ENCODE measurements around the gene PGA3.
"Not testable (repeated sequence)": the region's sequence is repeated elsewhere in the genome, so short reads cannot be mapped to it uniquely, and the experiment has no call there.

PGA3 gene

DNA sequence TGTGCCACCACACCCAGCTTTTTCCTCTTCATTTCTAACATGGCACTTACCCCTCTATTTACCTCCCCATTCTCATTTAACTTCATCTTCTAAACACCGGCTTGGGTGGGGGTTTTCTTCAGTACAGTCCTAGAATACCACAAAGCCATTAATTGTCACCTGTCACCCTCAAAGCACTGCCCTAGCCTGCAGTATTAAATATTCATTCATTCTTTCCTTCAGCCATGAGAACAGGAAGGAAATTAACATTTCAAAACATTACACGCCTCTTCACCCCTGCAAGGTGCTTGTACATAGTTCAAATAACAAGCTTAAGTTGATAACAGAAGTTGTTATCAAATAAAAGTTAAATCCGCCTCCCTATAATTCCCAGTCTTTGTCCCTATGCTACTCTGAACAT lies 31.4 kb upstream of the PGA3 start:
- Histone ChIP-seq H3K4me3 (ENCODE audit: insufficient read depth, low read depth, low read length) (no peak overlapping the region), H3K27ac (ENCODE audit: insufficient read depth, low read depth, low read length, poor library complexity, severe bottlenecking) (no peak overlapping the region), H3K27me3 (ENCODE audit: control insufficient read depth, insufficient read depth, low read length, poor library complexity, severe bottlenecking) (no peaks in the 10 kb centered on the region), H3K4me1 (ENCODE audit: control insufficient read depth, insufficient read depth, low read length) (no peaks in the 10 kb centered on the region), H3K36me3 (ENCODE audit: control insufficient read depth, insufficient read depth, low read length) (no peaks in the 10 kb centered on the region), H3K9me3 (ENCODE audit: control insufficient read depth, low read length) (no peaks in the 10 kb centered on the region)
- WGBS, 2 experiments: 92 to 94% methylated on average over 2 to 3 of the region's 3 CpGs

DNA sequence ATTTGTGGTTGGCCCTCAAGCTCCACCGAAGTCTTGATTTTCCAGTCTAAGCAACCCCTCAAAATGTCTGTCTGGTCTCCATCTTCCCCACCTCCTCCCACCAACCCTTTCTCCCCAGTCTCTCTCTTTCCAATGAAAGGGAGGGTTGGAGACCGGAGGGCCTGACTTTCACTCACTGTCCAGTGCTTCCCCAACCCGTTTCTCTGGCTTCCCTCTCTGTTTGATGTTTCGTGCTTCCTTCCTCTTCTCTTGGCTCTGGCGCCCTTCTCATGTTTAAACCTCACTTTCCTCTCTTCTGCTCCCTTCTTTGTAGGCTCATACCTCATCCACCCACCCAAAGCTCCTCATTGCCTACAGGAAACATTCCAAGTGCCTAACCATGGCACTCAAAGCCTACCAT lies 31.0 kb upstream of the PGA3 start:
- 86 to 89% methylated on average over 5 of the region's 5 CpGs for WGBS, 2 experiments
- Histone ChIP-seq H3K9me3 (ENCODE audit: control insufficient read depth, low read length) (no peaks in the 10 kb centered on the region), H3K36me3 (ENCODE audit: control insufficient read depth, insufficient read depth, low read length) (no peaks in the 10 kb centered on the region), H3K27me3 (ENCODE audit: control insufficient read depth, insufficient read depth, low read length, poor library complexity, severe bottlenecking) (no peaks in the 10 kb centered on the region), H3K4me1 (ENCODE audit: control insufficient read depth, insufficient read depth, low read length) (no peaks in the 10 kb centered on the region), H3K27ac (ENCODE audit: insufficient read depth, low read depth, low read length, poor library complexity, severe bottlenecking) (no peak overlapping the region), H3K4me3 (ENCODE audit: insufficient read depth, low read depth, low read length) (no peak overlapping the region)

DNA sequence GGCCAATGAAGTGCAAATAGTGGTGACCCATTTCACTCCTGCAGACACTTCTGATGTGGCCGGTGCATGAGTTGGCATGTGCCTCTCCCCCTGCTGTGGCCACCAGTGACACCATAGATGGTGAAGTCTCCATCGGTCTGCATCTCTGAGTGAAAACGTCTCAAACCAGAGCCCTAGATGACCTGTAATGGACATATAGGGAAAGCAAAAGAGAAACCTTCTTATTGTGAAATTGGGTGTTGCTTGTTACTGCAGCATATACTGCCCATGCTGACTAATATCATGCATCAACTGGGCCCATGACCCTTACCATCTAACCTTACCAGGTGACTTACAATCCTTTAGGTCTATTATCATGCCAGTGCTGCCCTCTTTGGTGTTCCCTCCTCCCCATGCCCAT lies 30.4 kb upstream of the PGA3 start:
- H3K4me3 ChIP-seq (ENCODE audit: insufficient read depth, low read depth, low read length): no peak overlapping the region
- H3K27me3 ChIP-seq (ENCODE audit: control insufficient read depth, insufficient read depth, low read length, poor library complexity, severe bottlenecking): no peaks in the 10 kb centered on the region
- 88 to 96% methylated on average over 3 of the region's 3 CpGs for WGBS, 2 experiments
- H3K9me3 ChIP-seq (ENCODE audit: control insufficient read depth, low read length): no peaks in the 10 kb centered on the region
- H3K27ac ChIP-seq (ENCODE audit: insufficient read depth, low read depth, low read length, poor library complexity, severe bottlenecking): no peak overlapping the region
- H3K36me3 ChIP-seq (ENCODE audit: control insufficient read depth, insufficient read depth, low read length): no peaks in the 10 kb centered on the region
- no peaks in the 10 kb centered on the region for H3K4me1 ChIP-seq (ENCODE audit: control insufficient read depth, insufficient read depth, low read length)

DNA sequence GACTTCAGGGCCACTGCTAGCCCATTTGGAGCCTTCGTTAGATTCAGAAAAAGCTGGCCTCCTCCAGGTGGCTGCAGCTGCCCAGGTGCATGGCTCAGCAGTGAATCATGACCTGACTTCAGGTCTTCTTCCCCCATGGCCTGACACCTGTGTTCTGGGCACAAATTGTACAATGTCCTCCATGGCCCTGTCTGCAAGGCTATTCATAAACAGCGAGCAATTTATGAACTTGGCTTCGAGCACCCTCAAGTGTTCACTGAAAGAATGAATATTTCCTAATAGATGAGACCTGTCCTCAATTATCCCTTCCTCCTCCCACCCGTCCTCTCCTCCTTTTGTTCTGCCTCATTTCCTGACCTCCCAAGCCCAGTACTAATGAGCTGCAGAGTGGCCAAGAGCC lies 29.9 kb upstream of the PGA3 start:
- H3K9me3 ChIP-seq (ENCODE audit: control insufficient read depth, low read length): no peaks in the 10 kb centered on the region
- no peak overlapping the region for H3K4me3 ChIP-seq (ENCODE audit: insufficient read depth, low read depth, low read length)
- H3K27ac ChIP-seq (ENCODE audit: insufficient read depth, low read depth, low read length, poor library complexity, severe bottlenecking): no peak overlapping the region
- H3K27me3 ChIP-seq (ENCODE audit: control insufficient read depth, insufficient read depth, low read length, poor library complexity, severe bottlenecking): no peaks in the 10 kb centered on the region
- no peaks in the 10 kb centered on the region for H3K4me1 ChIP-seq (ENCODE audit: control insufficient read depth, insufficient read depth, low read length)
- no peaks in the 10 kb centered on the region for H3K36me3 ChIP-seq (ENCODE audit: control insufficient read depth, insufficient read depth, low read length)
- WGBS, 2 experiments: 81 to 88% methylated on average over 4 of the region's 4 CpGs

DNA sequence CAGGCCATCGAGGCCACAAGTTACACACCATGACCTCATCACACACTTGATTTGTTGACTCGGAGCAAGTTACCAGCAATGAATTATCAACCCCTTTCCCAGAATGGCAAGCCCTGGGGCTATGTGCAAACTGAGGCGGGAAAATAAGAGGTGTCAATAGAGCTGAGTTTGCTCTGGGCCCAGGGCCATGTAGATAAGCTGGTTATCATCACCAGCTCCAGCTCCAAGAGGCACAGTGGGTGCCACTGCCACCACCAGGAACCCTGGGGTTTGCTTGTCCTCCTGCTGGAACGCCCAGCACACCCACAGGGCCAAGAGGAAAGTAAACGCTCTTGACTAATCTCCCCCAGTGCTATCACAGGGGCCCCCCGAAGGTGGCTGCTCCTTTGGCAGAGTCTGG lies 29.0 kb upstream of the PGA3 start:
- H3K4me3 ChIP-seq (ENCODE audit: insufficient read depth, low read depth, low read length): no peak overlapping the region
- H3K27me3 ChIP-seq (ENCODE audit: control insufficient read depth, insufficient read depth, low read length, poor library complexity, severe bottlenecking): no peaks in the 10 kb centered on the region
- H3K4me1 ChIP-seq (ENCODE audit: control insufficient read depth, insufficient read depth, low read length): no peaks in the 10 kb centered on the region
- WGBS, 2 experiments: 86 to 91% methylated on average over 6 of the region's 6 CpGs
- no peaks in the 10 kb centered on the region for H3K36me3 ChIP-seq (ENCODE audit: control insufficient read depth, insufficient read depth, low read length)
- H3K9me3 ChIP-seq (ENCODE audit: control insufficient read depth, low read length): no peaks in the 10 kb centered on the region
- no peak overlapping the region for H3K27ac ChIP-seq (ENCODE audit: insufficient read depth, low read depth, low read length, poor library complexity, severe bottlenecking)

DNA sequence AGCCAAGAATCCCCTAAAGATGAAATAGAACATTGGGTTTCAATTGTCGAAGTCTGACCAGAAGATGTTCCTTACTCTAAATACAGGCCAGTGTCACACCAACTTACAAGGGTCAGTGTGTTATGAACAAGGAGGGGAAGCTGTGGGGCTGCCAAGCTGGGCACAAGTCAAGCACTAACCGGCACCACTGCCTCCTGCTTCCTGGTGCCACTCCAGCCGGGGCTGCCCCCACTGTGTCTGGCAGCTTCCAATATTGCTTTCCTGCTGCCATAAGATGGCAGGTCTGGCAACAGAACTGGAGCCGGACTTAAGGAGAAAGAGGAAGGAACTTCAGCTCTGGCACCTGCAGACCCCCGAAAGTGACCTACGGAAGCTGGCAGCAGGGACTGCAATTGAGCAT lies 28.4 kb upstream of the PGA3 start:
- H3K9me3 ChIP-seq (ENCODE audit: control insufficient read depth, low read length): no peaks in the 10 kb centered on the region
- no peak overlapping the region for H3K4me3 ChIP-seq (ENCODE audit: insufficient read depth, low read depth, low read length)
- H3K4me1 ChIP-seq (ENCODE audit: control insufficient read depth, insufficient read depth, low read length): no peaks in the 10 kb centered on the region
- no peaks in the 10 kb centered on the region for H3K27me3 ChIP-seq (ENCODE audit: control insufficient read depth, insufficient read depth, low read length, poor library complexity, severe bottlenecking)
- H3K36me3 ChIP-seq (ENCODE audit: control insufficient read depth, insufficient read depth, low read length): no peaks in the 10 kb centered on the region
- no peak overlapping the region for H3K27ac ChIP-seq (ENCODE audit: insufficient read depth, low read depth, low read length, poor library complexity, severe bottlenecking)
- WGBS, 2 experiments: 90 to 94% methylated on average over 6 of the region's 6 CpGs

DNA sequence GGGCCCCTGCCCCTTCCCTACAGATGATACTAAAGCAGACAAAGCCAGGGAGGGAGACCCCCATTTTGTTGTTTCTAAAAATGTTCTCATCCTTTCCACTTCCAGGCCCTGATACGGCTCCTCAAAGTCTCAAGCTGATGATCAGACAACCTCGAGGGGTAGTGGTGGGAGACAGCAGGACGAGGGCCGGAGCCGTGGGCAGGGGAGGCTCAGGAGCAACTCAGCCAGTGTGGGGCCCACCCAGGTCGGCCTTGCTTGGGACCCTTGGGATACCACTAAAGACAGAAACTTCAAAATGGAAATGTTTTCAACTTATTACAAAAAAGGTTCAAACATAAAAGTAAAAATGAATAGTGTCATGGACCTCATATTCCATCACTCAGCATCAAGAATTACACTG lies 26.9 kb upstream of the PGA3 start:
- WGBS, 2 experiments: 84 to 88% methylated on average over 6 of the region's 6 CpGs
- H3K27me3 ChIP-seq (ENCODE audit: control insufficient read depth, insufficient read depth, low read length, poor library complexity, severe bottlenecking): no peaks in the 10 kb centered on the region
- no peaks in the 10 kb centered on the region for H3K9me3 ChIP-seq (ENCODE audit: control insufficient read depth, low read length)
- no peaks in the 10 kb centered on the region for H3K4me1 ChIP-seq (ENCODE audit: control insufficient read depth, insufficient read depth, low read length)
- H3K27ac ChIP-seq (ENCODE audit: insufficient read depth, low read depth, low read length, poor library complexity, severe bottlenecking): no peak overlapping the region
- no peaks in the 10 kb centered on the region for H3K36me3 ChIP-seq (ENCODE audit: control insufficient read depth, insufficient read depth, low read length)
- H3K4me3 ChIP-seq (ENCODE audit: insufficient read depth, low read depth, low read length): no peak overlapping the region

DNA sequence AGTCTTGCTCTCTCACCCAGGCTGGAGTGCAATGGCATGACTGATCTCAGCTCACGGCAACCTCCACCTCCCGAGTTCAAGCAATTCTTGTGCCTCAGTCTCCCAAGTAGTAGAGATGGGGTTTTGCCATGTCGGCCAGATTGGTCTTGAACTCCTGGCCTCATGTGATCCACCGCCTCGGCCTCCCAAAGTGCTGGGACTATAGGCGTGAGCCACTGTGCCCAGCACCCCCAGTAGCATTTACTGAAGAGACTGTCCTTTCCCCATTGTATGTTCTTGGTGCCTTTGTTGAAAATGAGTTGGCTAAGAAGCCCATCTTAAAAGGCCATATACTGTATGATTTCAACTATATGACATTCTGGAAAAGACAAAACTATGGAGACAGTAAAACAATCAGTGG lies 23.1 kb upstream of the PGA3 start:
- not testable (repeated sequence) for H3K27me3 ChIP-seq (ENCODE audit: control insufficient read depth, insufficient read depth, low read length, poor library complexity, severe bottlenecking); H3K4me3 ChIP-seq (ENCODE audit: insufficient read depth, low read depth, low read length); H3K9me3 ChIP-seq (ENCODE audit: control insufficient read depth, low read length); H3K4me1 ChIP-seq (ENCODE audit: control insufficient read depth, insufficient read depth, low read length); H3K36me3 ChIP-seq (ENCODE audit: control insufficient read depth, insufficient read depth, low read length); H3K27ac ChIP-seq (ENCODE audit: insufficient read depth, low read depth, low read length, poor library complexity, severe bottlenecking)
- WGBS, 2 experiments: 88 to 95% methylated on average over 6 of the region's 6 CpGs

GRCh38 chr11:61181489-61181888 lies 21.8 kb upstream of the PGA3 start:
- WGBS, 2 experiments: 91 to 95% methylated on average over 4 of the region's 4 CpGs
- Histone ChIP-seq H3K9me3 (ENCODE audit: control insufficient read depth, low read length) (no peaks in the 10 kb centered on the region), H3K4me1 (ENCODE audit: control insufficient read depth, insufficient read depth, low read length) (no peaks in the 10 kb centered on the region), H3K36me3 (ENCODE audit: control insufficient read depth, insufficient read depth, low read length) (no peaks in the 10 kb centered on the region), H3K4me3 (ENCODE audit: insufficient read depth, low read depth, low read length) (no peak overlapping the region), H3K27me3 (ENCODE audit: control insufficient read depth, insufficient read depth, low read length, poor library complexity, severe bottlenecking) (no peaks in the 10 kb centered on the region), H3K27ac (ENCODE audit: insufficient read depth, low read depth, low read length, poor library complexity, severe bottlenecking) (no peak overlapping the region)

DNA sequence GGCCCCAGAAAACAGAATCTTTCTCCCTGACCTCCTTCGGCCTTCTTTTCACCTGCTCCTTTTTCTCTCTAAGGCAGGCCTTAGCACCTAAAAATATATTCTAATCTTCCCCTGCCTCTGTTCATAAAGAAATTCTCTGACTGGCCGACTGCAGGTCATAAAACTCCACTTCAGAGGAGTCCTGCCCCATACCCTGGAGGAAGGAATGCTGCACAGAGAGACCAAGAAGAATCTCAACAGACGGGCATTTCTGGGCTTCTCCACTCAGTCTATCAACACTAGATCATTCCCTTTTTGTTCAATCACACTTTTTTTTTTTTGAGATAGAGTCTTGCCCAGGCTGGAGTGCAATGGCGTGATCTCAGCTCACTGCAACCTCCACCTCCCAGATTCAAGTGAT lies 19.7 kb upstream of the PGA3 start:
- Histone ChIP-seq H3K4me1 (ENCODE audit: control insufficient read depth, insufficient read depth, low read length) (no peaks in the 10 kb centered on the region), H3K27ac (ENCODE audit: insufficient read depth, low read depth, low read length, poor library complexity, severe bottlenecking) (no peak overlapping the region), H3K9me3 (ENCODE audit: control insufficient read depth, low read length) (no peaks in the 10 kb centered on the region), H3K27me3 (ENCODE audit: control insufficient read depth, insufficient read depth, low read length, poor library complexity, severe bottlenecking) (no peaks in the 10 kb centered on the region), H3K4me3 (ENCODE audit: insufficient read depth, low read depth, low read length) (no peak overlapping the region), H3K36me3 (ENCODE audit: control insufficient read depth, insufficient read depth, low read length) (no peaks in the 10 kb centered on the region)
- WGBS, 2 experiments: 86 to 87% methylated on average over 4 of the region's 4 CpGs

DNA sequence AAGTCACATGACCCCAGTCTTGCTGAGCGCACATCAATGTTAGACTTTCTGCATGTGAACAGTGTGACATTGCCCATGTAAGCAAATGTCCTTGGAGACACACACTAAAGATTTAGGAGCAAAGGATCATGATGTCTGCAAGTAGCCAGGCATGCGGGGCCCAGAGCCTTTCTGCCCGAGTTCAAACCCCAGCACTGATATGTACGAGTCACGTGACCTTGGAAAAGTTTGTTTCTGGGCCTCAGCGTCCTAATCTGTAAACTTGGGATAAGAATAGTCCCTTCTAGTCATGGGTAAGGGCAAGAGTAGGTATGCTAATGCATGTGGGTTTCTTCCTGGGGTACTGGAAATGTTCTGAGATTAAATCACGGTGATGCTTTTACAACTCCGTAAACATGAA lies 16.8 kb upstream of the PGA3 start:
- no peaks in the 10 kb centered on the region for H3K4me1 ChIP-seq (ENCODE audit: control insufficient read depth, insufficient read depth, low read length)
- WGBS, 2 experiments: 94 to 95% methylated on average over 8 of the region's 8 CpGs
- H3K9me3 ChIP-seq (ENCODE audit: control insufficient read depth, low read length): no peaks in the 10 kb centered on the region
- no peak overlapping the region for H3K4me3 ChIP-seq (ENCODE audit: insufficient read depth, low read depth, low read length)
- no peaks in the 10 kb centered on the region for H3K27me3 ChIP-seq (ENCODE audit: control insufficient read depth, insufficient read depth, low read length, poor library complexity, severe bottlenecking)
- H3K27ac ChIP-seq (ENCODE audit: insufficient read depth, low read depth, low read length, poor library complexity, severe bottlenecking): no peak overlapping the region
- H3K36me3 ChIP-seq (ENCODE audit: control insufficient read depth, insufficient read depth, low read length): no peaks in the 10 kb centered on the region

Data from ectodermal cell (in vitro differentiated cells).